ENCODE data around the gene ZNF273.

DNA sequence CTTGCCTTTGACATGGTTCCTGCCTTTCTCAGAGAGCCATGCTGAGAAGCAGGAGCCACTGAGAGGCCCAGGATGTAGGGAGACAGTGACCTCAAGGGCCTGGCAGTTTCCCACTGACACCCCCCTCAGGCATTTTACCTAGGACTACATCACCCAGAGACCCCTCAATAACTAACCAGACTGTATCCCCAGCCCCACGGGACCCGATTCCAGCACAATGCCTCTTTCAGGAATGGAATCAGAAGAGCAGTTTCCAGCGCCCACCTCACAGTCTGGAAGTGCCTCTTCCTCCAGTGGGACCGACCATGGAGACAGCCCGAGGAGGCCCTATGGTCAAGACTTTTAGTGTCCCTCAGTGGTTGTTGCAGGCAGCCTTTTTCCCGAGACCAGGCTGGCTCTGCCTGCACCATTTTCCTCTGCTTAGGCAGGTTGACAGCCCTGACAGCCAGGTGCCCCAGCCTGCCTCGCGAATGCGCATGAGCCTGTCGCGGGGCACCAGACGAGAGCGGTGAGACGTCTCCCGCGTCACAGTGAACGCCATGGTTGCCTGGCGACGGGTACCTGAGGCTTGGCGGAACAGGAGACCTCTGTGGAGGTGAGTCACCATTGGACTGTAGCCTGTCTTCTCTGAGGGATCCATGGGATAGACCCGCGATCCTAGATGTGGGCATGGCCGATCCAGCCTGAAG lies 28.4 kb upstream of the ZNF273 start:
- TF ChIP-seq CTCF (IDR thresholded peaks at IDR 0.05 in 8 of 11, conservative IDR thresholded peaks at IDR 0.05 in 3 of 11), result no peak
- no peak for TF ChIP-seq POLR2A (IDR thresholded peaks at IDR 0.05)
- TF ChIP-seq POLR2AphosphoS5 (IDR thresholded peaks at IDR 0.05), result no peak

All from spleen (tissue), 7 donors.